Testis (tissue), 3 donors: ENCODE data around the gene RABGAP1L. TPM values are rescaled to one million over a fixed set of nuclear protein-coding genes. Genes with fewer than 3 reads are reported as not detected.

ENCODE experiments used
- DNase-seq: peaks from one replicate; pipeline ENCODE4 v3.0.0-alpha.2; 2019
- H3K27ac ChIP-seq, 2 donors: fragments of 200-600 bp; sonication (generic); one replicate each; pipeline ENCODE4 v1.5.1; 2019
- H3K27me3 ChIP-seq: fragments of 200-600 bp; sonication (generic); one replicate; pipeline ENCODE4 v1.5.1; 2019
- H3K36me3 ChIP-seq: fragments of 200-600 bp; sonication (generic); one replicate; pipeline ENCODE4 v1.5.1; 2017; ENCODE audit warnings: low read depth; ENCODE audit errors: missing control alignments
- H3K4me1 ChIP-seq: fragments of 200-600 bp; sonication (generic); one replicate; pipeline ENCODE4 v1.5.1; 2019
- H3K4me3 ChIP-seq, 2 donors: fragments of 200-600 bp; sonication (generic); one replicate each; pipeline ENCODE4 v1.5.1; 2017 to 2019
- H3K9me3 ChIP-seq: fragments of 200-600 bp; sonication (generic); one replicate; pipeline ENCODE4 v1.5.1; 2017
- CTCF ChIP-seq, 3 experiments: fragments of 450-650 bp in 2 of 3; fragments of 200-600 bp in 1 of 3; sonication (generic) in 1 of 3; IDR thresholded peaks; one replicate each; pipeline ENCODE4 v1.5.1; 2016 to 2019; ENCODE audit warnings: antibody characterized with exemption in 3 of 3, mild to moderate bottlenecking in 2 of 3, moderate library complexity in 1 of 3
- POLR2A ChIP-seq: fragments of 450-650 bp; IDR thresholded peaks from one replicate; pipeline ENCODE4 v1.6.1; 2017; ENCODE audit warnings: antibody characterized with exemption, mild to moderate bottlenecking, moderate library complexity
- WGBS, 2 donors: methylation state at CpG; one replicate each; pipeline ENCODE4 v1.1.5; 2018; 5-methylcytosine and 5-hydroxymethylcytosine counted together
- intact Hi-C: fragments of 100-400 bp; cut with DNase I; formaldehyde crosslinking; loops from one replicate; pipeline ENCODE4 v1.15.1; 2023; ENCODE audit warnings: low total_unique reads
- polyA plus RNA-seq: library from polyadenylated mRNA; stranded (reverse); fragments of 350-450 nt; fragmentation: Illumina TruSeq; extraction: RNeasy Lipid Tissue Mini Kit (QIAGEN cat#74804); gene quantifications from one replicate; pipeline ENCODE4 v1.2.3, GENCODE V29; 2014; ENCODE audit warnings: low read depth, low replicate concordance; ENCODE audit not compliant: insufficient read depth
- total RNA-seq, 2 donors: library from RNA; depleted of rRNA; stranded (reverse); fragments of >200 nt; gene quantifications; one replicate each; pipeline ENCODE4 v1.2.3, GENCODE V29; 2016

The RABGAP1L gene
- total and polyA plus RNA-seq, 3 donors from 2014 or later: 40.5 to 53.1 (median 49.5) TPM

GRCh38 chr1:174262349-174263241, 103.3 kb downstream of the RABGAP1L start:
- 62% methylated on average over 3 of the region's 3 CpGs for WGBS, 2 donors
- no peaks in the 10 kb centered on the region for H3K36me3 ChIP-seq
- H3K4me3 ChIP-seq: no peak overlapping the region
- no peaks in the 10 kb centered on the region for H3K27me3 ChIP-seq
- DNase-seq: no peak
- H3K9me3 ChIP-seq: no peaks in the 10 kb centered on the region
- peak; percentile 24 to 48 (median 46) for TF ChIP-seq CTCF (IDR thresholded peaks at IDR 0.05)
- no peak for TF ChIP-seq POLR2A
- H3K27ac ChIP-seq: no peak overlapping the region
- intact Hi-C loops: loop anchor here (10.0 kb wide), 1 partner anchor 462 kb away; no protein-coding TSS in a partner anchor
- H3K4me1 ChIP-seq: no peaks in the 10 kb centered on the region

GRCh38 chr1:174265282-174265681, 106.0 kb downstream of the RABGAP1L start:
- no peaks in the 10 kb centered on the region for H3K36me3 ChIP-seq
- intact Hi-C loops: loop anchor here (10.0 kb wide), 1 partner anchor 460 kb away; no protein-coding TSS in a partner anchor
- TF ChIP-seq POLR2A: no peak
- no peak for TF ChIP-seq CTCF (IDR thresholded peaks at IDR 0.05)
- no peaks in the 10 kb centered on the region for H3K27me3 ChIP-seq
- DNase-seq: no peak
- H3K4me3 ChIP-seq: no peak overlapping the region
- no peak overlapping the region for H3K27ac ChIP-seq
- no peaks in the 10 kb centered on the region for H3K4me1 ChIP-seq
- H3K9me3 ChIP-seq: no peaks in the 10 kb centered on the region

- intact Hi-C loops: loop anchor here (10.0 kb wide), 1 partner anchor 458 kb away; no protein-coding TSS in a partner anchor
- Histone ChIP-seq H3K9me3 (no peaks in the 10 kb centered on the region), H3K27ac (no peak overlapping the region), H3K4me1 (no peaks in the 10 kb centered on the region), H3K36me3 (no peaks in the 10 kb centered on the region), H3K27me3 (no peaks in the 10 kb centered on the region), H3K4me3 (no peak overlapping the region)
- no peak for DNase-seq
- TF ChIP-seq CTCF (IDR thresholded peaks at IDR 0.05) (no peak), POLR2A (no peak)
- 94 to 100% methylated on average over 2 of the region's 2 CpGs for WGBS, 2 donors
Measured at GRCh38 chr1:174266476-174266875, 107.2 kb downstream of the RABGAP1L start.

- Histone ChIP-seq H3K36me3 (no peaks in the 10 kb centered on the region), H3K9me3 (no peaks in the 10 kb centered on the region), H3K4me3 (no peak overlapping the region), H3K27me3 (no peaks in the 10 kb centered on the region), H3K27ac (no peak overlapping the region), H3K4me1 (no peaks in the 10 kb centered on the region)
- WGBS, 2 donors: 61 to 74% methylated on average over 1 of the region's 1 CpG
- TF ChIP-seq CTCF (IDR thresholded peaks at IDR 0.05) (no peak), POLR2A (no peak)
- no peak for DNase-seq
- intact Hi-C loops: loop anchor here (10.0 kb wide), 1 partner anchor 458 kb away; no protein-coding TSS in a partner anchor
Measured at GRCh38 chr1:174266991-174267612, 107.8 kb downstream of the RABGAP1L start.
